ENCODE results near the gene C7orf33.

The C7orf33 gene

GRCh38 chr7:148611692-148612091 lies 21.1 kb downstream of the C7orf33 start:
- TF ChIP-seq CEBPB (IDR thresholded peaks at IDR 0.05) = no peak
- TF ChIP-seq, protein P1, sequence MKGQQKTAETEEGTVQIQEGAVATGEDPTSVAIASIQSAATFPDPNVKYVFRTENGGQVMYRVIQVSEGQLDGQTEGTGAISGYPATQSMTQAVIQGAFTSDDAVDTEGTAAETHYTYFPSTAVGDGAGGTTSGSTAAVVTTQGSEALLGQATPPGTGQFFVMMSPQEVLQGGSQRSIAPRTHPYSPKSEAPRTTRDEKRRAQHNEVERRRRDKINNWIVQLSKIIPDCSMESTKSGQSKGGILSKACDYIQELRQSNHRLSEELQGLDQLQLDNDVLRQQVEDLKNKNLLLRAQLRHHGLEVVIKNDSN (IDR thresholded peaks at IDR 0.05) = no peak
- TF ChIP-seq ZBTB7A (IDR thresholded peaks at IDR 0.05; ENCODE audit: low read depth) = no peak
- TF ChIP-seq EGR1 (IDR thresholded peaks at IDR 0.05) = no peak
- TF ChIP-seq EP300 (IDR thresholded peaks at IDR 0.05; ENCODE audit: borderline replicate concordance) = no peak

DNA sequence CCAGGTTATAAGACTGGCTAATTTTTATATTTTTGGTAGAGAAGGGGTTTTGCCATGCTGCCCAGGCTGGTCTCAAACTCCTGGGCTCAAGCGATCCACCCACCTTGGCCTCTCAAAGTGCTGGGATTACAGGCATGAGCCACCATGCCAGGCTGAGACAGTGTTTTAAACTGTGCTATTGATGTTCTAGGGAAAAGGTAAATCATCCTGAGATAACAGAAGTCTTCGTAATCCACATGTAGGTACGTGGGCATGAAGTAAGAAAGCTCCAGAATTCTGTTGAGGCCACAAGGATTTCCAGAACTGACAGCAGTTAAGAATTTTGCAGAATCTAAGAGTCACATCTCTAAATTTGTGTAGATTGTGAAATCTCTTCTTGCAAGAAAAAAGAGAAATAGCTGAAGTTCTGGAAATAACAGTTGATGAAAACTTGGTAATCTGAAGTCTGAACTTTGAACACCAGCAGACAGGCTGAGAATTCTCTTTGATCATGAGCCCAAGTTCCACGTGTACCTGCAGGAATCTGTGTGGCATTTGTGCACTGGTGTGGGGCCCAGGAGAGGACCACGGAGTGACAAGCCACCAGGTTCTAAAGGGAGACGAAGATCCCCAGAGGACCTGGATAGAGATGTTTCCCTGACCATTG lies 24.6 kb downstream of the C7orf33 start:
- TF ChIP-seq YY1 (IDR thresholded peaks at IDR 0.05; ENCODE audit: low read depth) (no peak), EGR1 (IDR thresholded peaks at IDR 0.05) (no peak), ZBTB7A (IDR thresholded peaks at IDR 0.05; ENCODE audit: low read depth) (no peak), NFIC (IDR thresholded peaks at IDR 0.05) (no peak), CREB1 (IDR thresholded peaks at IDR 0.05; ENCODE audit: low read depth) (no peak), FOXM1 (IDR thresholded peaks at IDR 0.05; ENCODE audit: borderline replicate concordance, low read depth) (no peak), TCF12 (IDR thresholded peaks at IDR 0.05; ENCODE audit: low read depth) (no peak)
- TF ChIP-seq, protein P2, sequence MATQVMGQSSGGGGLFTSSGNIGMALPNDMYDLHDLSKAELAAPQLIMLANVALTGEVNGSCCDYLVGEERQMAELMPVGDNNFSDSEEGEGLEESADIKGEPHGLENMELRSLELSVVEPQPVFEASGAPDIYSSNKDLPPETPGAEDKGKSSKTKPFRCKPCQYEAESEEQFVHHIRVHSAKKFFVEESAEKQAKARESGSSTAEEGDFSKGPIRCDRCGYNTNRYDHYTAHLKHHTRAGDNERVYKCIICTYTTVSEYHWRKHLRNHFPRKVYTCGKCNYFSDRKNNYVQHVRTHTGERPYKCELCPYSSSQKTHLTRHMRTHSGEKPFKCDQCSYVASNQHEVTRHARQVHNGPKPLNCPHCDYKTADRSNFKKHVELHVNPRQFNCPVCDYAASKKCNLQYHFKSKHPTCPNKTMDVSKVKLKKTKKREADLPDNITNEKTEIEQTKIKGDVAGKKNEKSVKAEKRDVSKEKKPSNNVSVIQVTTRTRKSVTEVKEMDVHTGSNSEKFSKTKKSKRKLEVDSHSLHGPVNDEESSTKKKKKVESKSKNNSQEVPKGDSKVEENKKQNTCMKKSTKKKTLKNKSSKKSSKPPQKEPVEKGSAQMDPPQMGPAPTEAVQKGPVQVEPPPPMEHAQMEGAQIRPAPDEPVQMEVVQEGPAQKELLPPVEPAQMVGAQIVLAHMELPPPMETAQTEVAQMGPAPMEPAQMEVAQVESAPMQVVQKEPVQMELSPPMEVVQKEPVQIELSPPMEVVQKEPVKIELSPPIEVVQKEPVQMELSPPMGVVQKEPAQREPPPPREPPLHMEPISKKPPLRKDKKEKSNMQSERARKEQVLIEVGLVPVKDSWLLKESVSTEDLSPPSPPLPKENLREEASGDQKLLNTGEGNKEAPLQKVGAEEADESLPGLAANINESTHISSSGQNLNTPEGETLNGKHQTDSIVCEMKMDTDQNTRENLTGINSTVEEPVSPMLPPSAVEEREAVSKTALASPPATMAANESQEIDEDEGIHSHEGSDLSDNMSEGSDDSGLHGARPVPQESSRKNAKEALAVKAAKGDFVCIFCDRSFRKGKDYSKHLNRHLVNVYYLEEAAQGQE (IDR thresholded peaks at IDR 0.05; ENCODE audit: low read depth) = no peak
- TF ChIP-seq, protein P3, sequence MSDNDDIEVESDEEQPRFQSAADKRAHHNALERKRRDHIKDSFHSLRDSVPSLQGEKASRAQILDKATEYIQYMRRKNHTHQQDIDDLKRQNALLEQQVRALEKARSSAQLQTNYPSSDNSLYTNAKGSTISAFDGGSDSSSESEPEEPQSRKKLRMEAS (IDR thresholded peaks at IDR 0.05) = no peak

GRCh38 chr7:148620749-148621359 lies 30.3 kb downstream of the C7orf33 start:
- TF ChIP-seq, protein P3 (IDR thresholded peaks at IDR 0.05) = no peak
- TF ChIP-seq TCF12 (IDR thresholded peaks at IDR 0.05; ENCODE audit: low read depth) (no peak), CEBPB (IDR thresholded peaks at IDR 0.05) (no peak), FOXM1 (IDR thresholded peaks at IDR 0.05; ENCODE audit: borderline replicate concordance, low read depth) (no peak), ZBTB7A (IDR thresholded peaks at IDR 0.05; ENCODE audit: low read depth) (no peak), TAF1 (IDR thresholded peaks at IDR 0.05; ENCODE audit: low read depth) (no peak), TEAD4 (IDR thresholded peaks at IDR 0.05) (no peak), EGR1 (IDR thresholded peaks at IDR 0.05) (no peak), EP300 (IDR thresholded peaks at IDR 0.05; ENCODE audit: borderline replicate concordance) (no peak), NFIC (IDR thresholded peaks at IDR 0.05) (no peak), RAD21 (IDR thresholded peaks at IDR 0.05; ENCODE audit: low read depth) (no peak), CREB1 (IDR thresholded peaks at IDR 0.05; ENCODE audit: low read depth) (no peak), YY1 (IDR thresholded peaks at IDR 0.05; ENCODE audit: low read depth) (no peak)
- TF ChIP-seq, protein P2 (IDR thresholded peaks at IDR 0.05; ENCODE audit: low read depth) = no peak
- TF ChIP-seq, protein P1 (IDR thresholded peaks at IDR 0.05) = no peak

DNA sequence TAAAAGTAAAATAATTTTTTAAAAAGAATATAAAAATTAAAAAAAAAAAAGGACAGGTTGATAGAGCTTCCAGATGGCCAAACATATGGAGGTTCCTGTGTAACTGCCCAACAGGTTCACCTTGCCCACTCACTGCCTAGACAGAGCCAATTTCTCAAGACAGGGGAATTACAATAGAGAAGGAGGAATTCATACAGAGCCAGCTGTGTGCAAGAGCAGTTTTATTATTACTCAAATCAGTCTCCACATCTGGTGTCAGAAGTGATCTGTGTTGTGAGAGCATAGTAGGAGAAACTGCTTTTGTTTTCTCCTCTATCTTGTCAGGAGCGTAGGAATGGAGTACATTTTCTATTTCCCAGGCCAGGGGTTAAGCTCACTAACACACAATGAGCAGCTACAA lies 31.0 kb downstream of the C7orf33 start:
- TF ChIP-seq TEAD4 (IDR thresholded peaks at IDR 0.05) (no peak), TCF12 (IDR thresholded peaks at IDR 0.05; ENCODE audit: low read depth) (no peak), NFIC (IDR thresholded peaks at IDR 0.05) (no peak), EP300 (IDR thresholded peaks at IDR 0.05; ENCODE audit: borderline replicate concordance) (no peak), YY1 (IDR thresholded peaks at IDR 0.05; ENCODE audit: low read depth) (no peak), FOXM1 (IDR thresholded peaks at IDR 0.05; ENCODE audit: borderline replicate concordance, low read depth) (no peak), RAD21 (IDR thresholded peaks at IDR 0.05; ENCODE audit: low read depth) (no peak), CEBPB (IDR thresholded peaks at IDR 0.05) (no peak), CREB1 (IDR thresholded peaks at IDR 0.05; ENCODE audit: low read depth) (no peak), TAF1 (IDR thresholded peaks at IDR 0.05; ENCODE audit: low read depth) (no peak), ZBTB7A (IDR thresholded peaks at IDR 0.05; ENCODE audit: low read depth) (no peak), EGR1 (IDR thresholded peaks at IDR 0.05) (no peak)
- TF ChIP-seq, protein P1 (IDR thresholded peaks at IDR 0.05) = no peak
- TF ChIP-seq, protein P2 (IDR thresholded peaks at IDR 0.05; ENCODE audit: low read depth) = no peak
- TF ChIP-seq, protein P3 (IDR thresholded peaks at IDR 0.05) = no peak

All from Ishikawa (cell line).